Osteocyte (in vitro differentiated cells): ENCODE data around the gene RSPH1. TPM values are rescaled to one million over a fixed set of nuclear protein-coding genes. Genes with fewer than 3 reads are reported as not detected.

ENCODE experiments used
- DNase-seq: peaks from one replicate; pipeline ENCODE4 v3.0.0; 2021; ENCODE audit warnings: mixed read lengths; ENCODE audit not compliant: unreplicated experiment; ENCODE audit errors: extremely low spot score
- H3K27ac Mint-ChIP-seq: one replicate; pipeline ENCODE4 v1.8.0; 2021; ENCODE audit warnings: mild to moderate bottlenecking, mixed read lengths; ENCODE audit not compliant: unreplicated experiment
- H3K27me3 Mint-ChIP-seq: one replicate; pipeline ENCODE4 v1.8.0; 2021; ENCODE audit warnings: mixed read lengths; ENCODE audit not compliant: unreplicated experiment
- H3K36me3 Mint-ChIP-seq: one replicate; pipeline ENCODE4 v1.8.0; 2021; ENCODE audit warnings: mixed read lengths; ENCODE audit not compliant: unreplicated experiment
- H3K4me1 Mint-ChIP-seq: one replicate; pipeline ENCODE4 v1.8.0; 2021; ENCODE audit warnings: mixed read lengths; ENCODE audit not compliant: unreplicated experiment
- H3K4me3 Mint-ChIP-seq: one replicate; pipeline ENCODE4 v1.8.0; 2021; ENCODE audit warnings: mild to moderate bottlenecking, moderate library complexity, mixed read lengths; ENCODE audit not compliant: unreplicated experiment
- H3K9me3 Mint-ChIP-seq: one replicate; pipeline ENCODE4 v1.8.0; 2021; ENCODE audit warnings: mixed read lengths; ENCODE audit not compliant: unreplicated experiment
- total RNA-seq: library from RNA; stranded (reverse); gene quantifications from 2 replicates; pipeline ENCODE4 v1.2.1, GENCODE V29; 2021
- TF ChIP-seq, protein P1 (sequence below): fragments of 200-600 bp; sonication (generic); IDR thresholded peaks from 2 replicates; pipeline ENCODE4 v1.5.0; 2021; ENCODE audit warnings: antibody characterized with exemption, mild to moderate bottlenecking, moderate library complexity

RSPH1 gene
- total RNA-seq, 1 donor from 2014 or later, result 0.19 TPM

DNA sequence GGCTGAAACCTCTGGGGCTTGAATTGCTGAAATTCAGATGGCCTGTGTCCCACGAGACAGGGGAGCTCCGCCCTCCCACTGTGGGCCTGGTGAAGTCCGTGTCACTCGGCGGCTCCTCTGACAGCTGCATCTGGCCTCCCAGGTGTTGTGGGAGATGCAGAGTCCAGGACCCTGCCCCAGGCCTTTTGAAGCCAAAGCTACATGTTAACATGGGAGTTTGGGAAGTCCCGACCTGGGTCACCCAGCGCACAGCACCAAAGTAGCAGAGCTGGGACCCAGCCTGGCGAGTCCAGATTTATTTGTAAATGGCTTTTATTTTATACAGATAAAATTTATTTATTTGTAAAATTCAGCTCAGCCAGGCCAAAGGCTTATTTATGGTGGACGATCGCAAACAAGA is 46.6 kb upstream of the RSPH1 start:
- no peak overlapping the region for H3K27ac Mint-ChIP-seq
- DNase-seq, result no peak
- TF ChIP-seq, protein P1, sequence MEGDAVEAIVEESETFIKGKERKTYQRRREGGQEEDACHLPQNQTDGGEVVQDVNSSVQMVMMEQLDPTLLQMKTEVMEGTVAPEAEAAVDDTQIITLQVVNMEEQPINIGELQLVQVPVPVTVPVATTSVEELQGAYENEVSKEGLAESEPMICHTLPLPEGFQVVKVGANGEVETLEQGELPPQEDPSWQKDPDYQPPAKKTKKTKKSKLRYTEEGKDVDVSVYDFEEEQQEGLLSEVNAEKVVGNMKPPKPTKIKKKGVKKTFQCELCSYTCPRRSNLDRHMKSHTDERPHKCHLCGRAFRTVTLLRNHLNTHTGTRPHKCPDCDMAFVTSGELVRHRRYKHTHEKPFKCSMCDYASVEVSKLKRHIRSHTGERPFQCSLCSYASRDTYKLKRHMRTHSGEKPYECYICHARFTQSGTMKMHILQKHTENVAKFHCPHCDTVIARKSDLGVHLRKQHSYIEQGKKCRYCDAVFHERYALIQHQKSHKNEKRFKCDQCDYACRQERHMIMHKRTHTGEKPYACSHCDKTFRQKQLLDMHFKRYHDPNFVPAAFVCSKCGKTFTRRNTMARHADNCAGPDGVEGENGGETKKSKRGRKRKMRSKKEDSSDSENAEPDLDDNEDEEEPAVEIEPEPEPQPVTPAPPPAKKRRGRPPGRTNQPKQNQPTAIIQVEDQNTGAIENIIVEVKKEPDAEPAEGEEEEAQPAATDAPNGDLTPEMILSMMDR, result no peak
- H3K4me1 Mint-ChIP-seq, result peaks cover 7% of the 10 kb centered on the region
- H3K9me3 Mint-ChIP-seq, result no peaks in the 10 kb centered on the region
- H3K27me3 Mint-ChIP-seq, result no peaks in the 10 kb centered on the region
- H3K36me3 Mint-ChIP-seq, result peaks cover 13% of the 10 kb centered on the region
- no peak overlapping the region for H3K4me3 Mint-ChIP-seq

DNA sequence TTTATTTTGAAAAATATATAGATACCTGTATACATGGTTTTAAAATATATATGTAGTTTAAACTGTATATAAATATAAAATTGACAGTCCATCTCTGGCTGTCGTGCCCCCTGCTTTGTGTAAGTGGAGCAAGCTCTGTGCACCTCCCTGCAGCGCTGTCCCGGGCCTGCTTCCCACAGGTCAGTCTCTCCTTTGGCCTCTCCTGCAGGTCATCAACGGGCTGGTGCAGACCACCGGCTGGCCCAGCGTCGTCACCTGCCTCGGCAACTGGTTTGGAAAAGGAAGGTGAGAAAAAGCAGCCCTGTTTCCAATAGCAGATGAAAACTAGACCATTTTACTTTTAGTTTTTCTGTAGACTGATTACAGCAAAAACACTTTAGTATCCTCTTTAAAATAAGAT is 46.2 kb upstream of the RSPH1 start:
- H3K4me3 Mint-ChIP-seq, result no peak overlapping the region
- no peaks in the 10 kb centered on the region for H3K27me3 Mint-ChIP-seq
- no peaks in the 10 kb centered on the region for H3K9me3 Mint-ChIP-seq
- DNase-seq, result no peak
- peaks cover 9% of the 10 kb centered on the region for H3K4me1 Mint-ChIP-seq
- TF ChIP-seq, protein P1, result no peak
- no peak overlapping the region for H3K27ac Mint-ChIP-seq
- H3K36me3 Mint-ChIP-seq, result peaks cover 11% of the 10 kb centered on the region

DNA sequence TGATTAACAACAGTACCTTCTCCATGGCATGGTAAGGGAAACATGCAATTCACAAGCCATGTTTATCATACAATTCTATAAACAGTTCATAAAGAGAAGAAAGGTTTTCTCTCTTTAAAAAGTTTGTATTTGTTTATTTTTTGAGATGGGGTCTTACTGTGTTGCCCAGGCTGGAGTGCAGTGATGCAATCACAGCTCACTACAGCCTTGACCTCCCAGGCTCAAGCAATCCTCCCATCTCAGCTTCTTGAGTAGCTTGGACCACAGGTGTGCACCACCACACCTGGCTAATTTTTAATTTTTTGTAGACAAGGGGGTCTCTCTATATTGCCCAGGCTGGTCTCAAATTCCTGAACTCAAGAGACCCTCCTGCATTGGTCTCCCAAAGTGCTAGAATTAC is 45.6 kb upstream of the RSPH1 start:
- Mint-ChIP-seq H3K36me3 (peaks cover 9% of the 10 kb centered on the region), H3K27me3 (no peaks in the 10 kb centered on the region), H3K27ac (no peak overlapping the region), H3K9me3 (no peaks in the 10 kb centered on the region), H3K4me3 (no peak overlapping the region), H3K4me1 (peaks cover 9% of the 10 kb centered on the region)
- no peak for DNase-seq
- TF ChIP-seq, protein P1, result no peak

DNA sequence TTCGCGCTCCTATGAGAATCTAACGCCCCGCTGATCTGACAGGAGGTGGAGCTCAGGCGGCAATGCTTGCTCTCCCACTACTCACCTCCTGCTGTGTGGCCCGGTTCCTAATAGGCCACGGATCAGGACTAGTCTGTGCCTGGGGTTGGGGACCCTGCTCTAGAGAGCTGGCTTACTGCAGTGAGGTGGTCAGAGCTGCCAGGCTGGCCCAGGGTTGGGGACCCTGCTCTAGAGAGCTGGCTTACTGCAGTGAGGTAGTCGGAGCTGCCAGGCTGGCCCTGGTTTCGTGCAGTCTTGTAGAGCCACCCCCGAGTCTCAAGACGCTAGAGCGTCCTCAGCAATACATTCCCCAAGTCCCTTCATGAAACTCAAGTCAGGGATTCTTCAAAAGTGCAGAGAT is 45.1 kb upstream of the RSPH1 start:
- no peaks in the 10 kb centered on the region for H3K27me3 Mint-ChIP-seq
- peaks cover 9% of the 10 kb centered on the region for H3K36me3 Mint-ChIP-seq
- peaks cover 9% of the 10 kb centered on the region for H3K4me1 Mint-ChIP-seq
- TF ChIP-seq, protein P1, result no peak
- no peak overlapping the region for H3K4me3 Mint-ChIP-seq
- H3K9me3 Mint-ChIP-seq, result no peaks in the 10 kb centered on the region
- H3K27ac Mint-ChIP-seq, result no peak overlapping the region
- DNase-seq, result no peak

DNA sequence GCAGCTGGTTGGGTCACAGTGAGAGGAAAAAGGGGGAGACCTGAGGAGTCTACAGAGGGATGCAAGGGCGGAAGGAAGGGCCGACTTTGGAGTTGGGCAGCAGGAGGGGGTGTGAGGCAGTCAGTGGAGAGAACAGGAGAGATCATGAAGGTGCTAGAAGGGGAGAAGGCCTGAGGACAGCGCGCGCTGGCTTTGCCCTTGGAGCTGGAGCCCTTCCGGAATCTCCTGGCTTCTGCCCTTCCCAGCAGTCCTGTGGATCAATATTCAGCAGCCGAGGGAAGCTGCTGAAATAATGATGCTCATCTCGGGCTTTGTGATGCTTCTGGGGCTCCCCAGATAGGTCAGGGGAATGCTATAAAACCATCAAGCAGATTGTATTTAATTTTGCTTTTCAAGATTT is 44.4 kb upstream of the RSPH1 start:
- Mint-ChIP-seq H3K27ac (no peak overlapping the region), H3K4me1 (peaks cover 9% of the 10 kb centered on the region)
- TF ChIP-seq, protein P1, result no peak

More for the DNA sequence above, 44.4 kb upstream of the RSPH1 start:
- Mint-ChIP-seq H3K27me3 (no peaks in the 10 kb centered on the region), H3K4me3 (no peak overlapping the region), H3K36me3 (peaks cover 8% of the 10 kb centered on the region), H3K9me3 (no peaks in the 10 kb centered on the region)
- DNase-seq, result no peak
